ENCODE data around the gene ZFYVE21. TPM values are rescaled to one million over a fixed set of nuclear protein-coding genes. Genes with fewer than 3 reads are reported as not detected.

The ZFYVE21 gene
- total RNA-seq, 1 experiment from 2014 or later: 59.7 TPM

DNA sequence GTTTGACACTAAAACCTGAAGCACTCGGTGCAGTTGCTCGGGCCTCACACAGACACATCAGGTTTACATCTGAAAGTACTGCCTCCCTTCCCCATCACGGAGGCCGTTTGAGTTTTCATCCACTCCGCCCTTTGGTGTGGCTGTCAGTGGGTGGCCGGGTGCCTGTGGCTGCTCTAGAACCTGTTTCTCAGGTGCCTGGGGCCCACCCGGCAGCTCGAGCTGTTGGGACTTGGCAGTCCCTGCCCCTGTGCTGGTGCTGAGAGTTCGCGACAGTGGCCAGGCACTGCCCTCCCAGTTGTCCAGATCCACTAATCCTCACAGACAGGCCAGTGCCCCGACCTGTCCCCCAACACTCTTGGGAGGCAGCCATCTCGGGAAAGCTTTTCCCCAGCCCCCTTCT, 22.7 kb upstream of the ZFYVE21 start:
- H3K4me3 Mint-ChIP-seq: no peak overlapping the region
- H3K36me3 Mint-ChIP-seq: peaks cover 23% of the 10 kb centered on the region
- no peak for ATAC-seq
- no peaks in the 10 kb centered on the region for H3K9me3 Mint-ChIP-seq
- ChIA-PET POLR2A (interaction anchor here (1.2 kb wide), 1 partner anchor 40 kb away, joined by 4 read pairs; no protein-coding TSS in a partner anchor), CTCF (no interaction called here)
- no peaks in the 10 kb centered on the region for H3K27me3 Mint-ChIP-seq (ENCODE audit: low read depth)
- DNase-seq (ENCODE audit: low spot score): no peak
- H3K4me1 Mint-ChIP-seq: peaks cover 13% of the 10 kb centered on the region
- no peak overlapping the region for H3K27ac Mint-ChIP-seq
- TF ChIP-seq, protein P1, sequence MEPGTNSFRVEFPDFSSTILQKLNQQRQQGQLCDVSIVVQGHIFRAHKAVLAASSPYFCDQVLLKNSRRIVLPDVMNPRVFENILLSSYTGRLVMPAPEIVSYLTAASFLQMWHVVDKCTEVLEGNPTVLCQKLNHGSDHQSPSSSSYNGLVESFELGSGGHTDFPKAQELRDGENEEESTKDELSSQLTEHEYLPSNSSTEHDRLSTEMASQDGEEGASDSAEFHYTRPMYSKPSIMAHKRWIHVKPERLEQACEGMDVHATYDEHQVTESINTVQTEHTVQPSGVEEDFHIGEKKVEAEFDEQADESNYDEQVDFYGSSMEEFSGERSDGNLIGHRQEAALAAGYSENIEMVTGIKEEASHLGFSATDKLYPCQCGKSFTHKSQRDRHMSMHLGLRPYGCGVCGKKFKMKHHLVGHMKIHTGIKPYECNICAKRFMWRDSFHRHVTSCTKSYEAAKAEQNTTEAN (CRISPR knock-in tag; IDR thresholded peaks at IDR 0.05): no peak
- TF ChIP-seq ZNF416 (CRISPR knock-in tag; IDR thresholded peaks at IDR 0.05) (no peak), ZNF138 (CRISPR knock-in tag; conservative IDR thresholded peaks at IDR 0.05) (no peak), GRHL2 (CRISPR knock-in tag; IDR thresholded peaks at IDR 0.05; ENCODE audit: insufficient replicate concordance, severe bottlenecking) (no peak), ZNF281 (CRISPR knock-in tag; IDR thresholded peaks at IDR 0.05) (no peak), OVOL2 (CRISPR knock-in tag; IDR thresholded peaks at IDR 0.05; ENCODE audit: borderline replicate concordance) (no peak), NR2C2 (CRISPR knock-in tag; IDR thresholded peaks at IDR 0.05) (no peak), CBFB (CRISPR knock-in tag; IDR thresholded peaks at IDR 0.05; ENCODE audit: low read depth) (no peak), ARID4B (CRISPR knock-in tag; IDR thresholded peaks at IDR 0.05; ENCODE audit: borderline replicate concordance) (no peak), SMAD4 (CRISPR knock-in tag; IDR thresholded peaks at IDR 0.05) (no peak), MXD4 (CRISPR knock-in tag; IDR thresholded peaks at IDR 0.05; ENCODE audit: borderline replicate concordance) (no peak)
- TF ChIP-seq, protein P2, sequence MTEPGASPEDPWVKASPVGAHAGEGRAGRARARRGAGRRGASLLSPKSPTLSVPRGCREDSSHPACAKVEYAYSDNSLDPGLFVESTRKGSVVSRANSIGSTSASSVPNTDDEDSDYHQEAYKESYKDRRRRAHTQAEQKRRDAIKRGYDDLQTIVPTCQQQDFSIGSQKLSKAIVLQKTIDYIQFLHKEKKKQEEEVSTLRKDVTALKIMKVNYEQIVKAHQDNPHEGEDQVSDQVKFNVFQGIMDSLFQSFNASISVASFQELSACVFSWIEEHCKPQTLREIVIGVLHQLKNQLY (CRISPR knock-in tag; IDR thresholded peaks at IDR 0.05): no peak
- TF ChIP-seq, protein P3, sequence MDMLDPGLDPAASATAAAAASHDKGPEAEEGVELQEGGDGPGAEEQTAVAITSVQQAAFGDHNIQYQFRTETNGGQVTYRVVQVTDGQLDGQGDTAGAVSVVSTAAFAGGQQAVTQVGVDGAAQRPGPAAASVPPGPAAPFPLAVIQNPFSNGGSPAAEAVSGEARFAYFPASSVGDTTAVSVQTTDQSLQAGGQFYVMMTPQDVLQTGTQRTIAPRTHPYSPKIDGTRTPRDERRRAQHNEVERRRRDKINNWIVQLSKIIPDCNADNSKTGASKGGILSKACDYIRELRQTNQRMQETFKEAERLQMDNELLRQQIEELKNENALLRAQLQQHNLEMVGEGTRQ (CRISPR knock-in tag; IDR thresholded peaks at IDR 0.05): no peak

DNA sequence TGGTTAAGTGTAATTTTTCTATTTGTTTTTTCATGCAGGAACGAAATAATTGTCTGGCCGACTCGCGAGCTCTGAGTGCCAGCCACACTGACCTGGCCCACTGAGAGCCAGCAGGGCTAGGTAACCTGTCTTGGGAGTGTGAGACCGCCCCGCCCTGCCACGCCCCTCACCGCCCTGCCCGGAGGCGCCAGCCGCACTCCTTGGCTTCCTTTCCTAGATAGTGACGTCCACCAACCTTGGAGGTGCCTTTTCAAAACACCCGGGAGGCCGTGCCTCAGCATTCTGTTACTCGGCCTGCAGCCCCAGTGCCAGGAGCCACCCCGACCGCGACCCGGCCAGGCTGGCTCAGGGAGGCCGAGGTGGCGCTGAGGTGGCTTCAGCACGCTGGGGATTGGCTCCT, 22.1 kb upstream of the ZFYVE21 start:
- ATAC-seq (no peak), DNase-seq (ENCODE audit: low spot score) (no peak)
- ChIA-PET CTCF (interaction anchor here (0.6 to 1.5 kb wide), 5 partner anchors 9 to 86 kb away, joined by 3 to 8 read pairs (median 4); no protein-coding TSS in a partner anchor), POLR2A (interaction anchor here (1.2 kb wide), 1 partner anchor 40 kb away, joined by 4 read pairs; no protein-coding TSS in a partner anchor)
- Mint-ChIP-seq H3K4me1 (peaks cover 13% of the 10 kb centered on the region), H3K27me3 (ENCODE audit: low read depth) (no peaks in the 10 kb centered on the region), H3K36me3 (peaks cover 17% of the 10 kb centered on the region), H3K4me3 (no peak overlapping the region), H3K27ac (no peak overlapping the region), H3K9me3 (no peaks in the 10 kb centered on the region)
- TF ChIP-seq GTF2I (CRISPR knock-in tag; conservative IDR thresholded peaks at IDR 0.05): no peak
- no peak for TF ChIP-seq NR2C2 (CRISPR knock-in tag; IDR thresholded peaks at IDR 0.05)
- no peak for TF ChIP-seq ZNF512 (CRISPR knock-in tag; IDR thresholded peaks at IDR 0.05; ENCODE audit: borderline replicate concordance)
- TF ChIP-seq, protein P4, sequence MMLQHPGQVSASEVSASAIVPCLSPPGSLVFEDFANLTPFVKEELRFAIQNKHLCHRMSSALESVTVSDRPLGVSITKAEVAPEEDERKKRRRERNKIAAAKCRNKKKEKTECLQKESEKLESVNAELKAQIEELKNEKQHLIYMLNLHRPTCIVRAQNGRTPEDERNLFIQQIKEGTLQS (CRISPR knock-in tag; conservative IDR thresholded peaks at IDR 0.05): no peak
- TF ChIP-seq, protein P5, sequence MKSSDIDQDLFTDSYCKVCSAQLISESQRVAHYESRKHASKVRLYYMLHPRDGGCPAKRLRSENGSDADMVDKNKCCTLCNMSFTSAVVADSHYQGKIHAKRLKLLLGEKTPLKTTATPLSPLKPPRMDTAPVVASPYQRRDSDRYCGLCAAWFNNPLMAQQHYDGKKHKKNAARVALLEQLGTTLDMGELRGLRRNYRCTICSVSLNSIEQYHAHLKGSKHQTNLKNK (CRISPR knock-in tag; IDR thresholded peaks at IDR 0.05): no peak
- no peak for TF ChIP-seq ZNF232 (CRISPR knock-in tag; IDR thresholded peaks at IDR 0.05)
- TF ChIP-seq ZNF396 (CRISPR knock-in tag; IDR thresholded peaks at IDR 0.05; ENCODE audit: borderline replicate concordance): no peak
